MM.1S (cell line): Measurements from ENCODE around the gene SNHG17.

Experiments used
- EZH2phosphoT487 ChIP-seq: fragments of 300-600 bp; sonication (generic); IDR thresholded peaks from 2 replicates; pipeline ENCODE4 v1.6.1; 2018; ENCODE audit warnings: antibody characterized with exemption, low read length
- TF ChIP-seq, protein P1 (sequence below): fragments of 300-600 bp; sonication (generic); IDR thresholded peaks from 2 replicates; pipeline ENCODE4 v1.5.1; 2016; ENCODE audit warnings: antibody characterized with exemption, low read length, mixed read lengths

- TF ChIP-seq, protein P1, sequence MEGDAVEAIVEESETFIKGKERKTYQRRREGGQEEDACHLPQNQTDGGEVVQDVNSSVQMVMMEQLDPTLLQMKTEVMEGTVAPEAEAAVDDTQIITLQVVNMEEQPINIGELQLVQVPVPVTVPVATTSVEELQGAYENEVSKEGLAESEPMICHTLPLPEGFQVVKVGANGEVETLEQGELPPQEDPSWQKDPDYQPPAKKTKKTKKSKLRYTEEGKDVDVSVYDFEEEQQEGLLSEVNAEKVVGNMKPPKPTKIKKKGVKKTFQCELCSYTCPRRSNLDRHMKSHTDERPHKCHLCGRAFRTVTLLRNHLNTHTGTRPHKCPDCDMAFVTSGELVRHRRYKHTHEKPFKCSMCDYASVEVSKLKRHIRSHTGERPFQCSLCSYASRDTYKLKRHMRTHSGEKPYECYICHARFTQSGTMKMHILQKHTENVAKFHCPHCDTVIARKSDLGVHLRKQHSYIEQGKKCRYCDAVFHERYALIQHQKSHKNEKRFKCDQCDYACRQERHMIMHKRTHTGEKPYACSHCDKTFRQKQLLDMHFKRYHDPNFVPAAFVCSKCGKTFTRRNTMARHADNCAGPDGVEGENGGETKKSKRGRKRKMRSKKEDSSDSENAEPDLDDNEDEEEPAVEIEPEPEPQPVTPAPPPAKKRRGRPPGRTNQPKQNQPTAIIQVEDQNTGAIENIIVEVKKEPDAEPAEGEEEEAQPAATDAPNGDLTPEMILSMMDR: no peak
- TF ChIP-seq EZH2phosphoT487: no peak
These were observed 20.2 kb downstream of the SNHG17 start for GRCh38 chr20:38414769-38415450.
